HG03342 (cell line): ENCODE results near the gene IFIH1.
A peak's percentile ranks its signal among the peaks of the same experiment; 100 is the strongest.

ENCODE experiments used
- ATAC-seq: cut with Tn5 transposase; IDR thresholded peaks from one replicate; pipeline ENCODE4 v1.9.1; 2021; ENCODE audit warnings: mild to moderate bottlenecking, moderate library complexity; ENCODE audit not compliant: unreplicated experiment

Gene IFIH1

DNA sequence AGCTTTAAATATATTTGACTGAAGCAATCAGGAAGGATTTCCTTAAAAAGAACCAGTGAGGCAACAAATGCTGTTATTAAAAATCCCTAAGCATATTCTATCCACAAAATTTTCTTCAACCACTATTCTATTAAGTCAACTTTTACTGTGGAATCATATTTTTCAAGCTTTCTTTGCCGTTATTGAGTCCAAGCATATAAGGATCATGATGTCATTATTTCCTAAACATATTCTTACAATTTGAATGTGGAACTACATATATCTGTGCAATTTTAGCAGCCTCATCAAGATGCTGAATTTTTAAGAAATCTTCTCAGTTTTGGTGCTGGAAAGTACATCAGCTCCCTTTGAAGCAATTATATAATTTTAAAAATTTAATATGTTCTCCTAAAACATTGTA is 5.6 kb downstream of the IFIH1 start:
- ATAC-seq, result no peak

DNA sequence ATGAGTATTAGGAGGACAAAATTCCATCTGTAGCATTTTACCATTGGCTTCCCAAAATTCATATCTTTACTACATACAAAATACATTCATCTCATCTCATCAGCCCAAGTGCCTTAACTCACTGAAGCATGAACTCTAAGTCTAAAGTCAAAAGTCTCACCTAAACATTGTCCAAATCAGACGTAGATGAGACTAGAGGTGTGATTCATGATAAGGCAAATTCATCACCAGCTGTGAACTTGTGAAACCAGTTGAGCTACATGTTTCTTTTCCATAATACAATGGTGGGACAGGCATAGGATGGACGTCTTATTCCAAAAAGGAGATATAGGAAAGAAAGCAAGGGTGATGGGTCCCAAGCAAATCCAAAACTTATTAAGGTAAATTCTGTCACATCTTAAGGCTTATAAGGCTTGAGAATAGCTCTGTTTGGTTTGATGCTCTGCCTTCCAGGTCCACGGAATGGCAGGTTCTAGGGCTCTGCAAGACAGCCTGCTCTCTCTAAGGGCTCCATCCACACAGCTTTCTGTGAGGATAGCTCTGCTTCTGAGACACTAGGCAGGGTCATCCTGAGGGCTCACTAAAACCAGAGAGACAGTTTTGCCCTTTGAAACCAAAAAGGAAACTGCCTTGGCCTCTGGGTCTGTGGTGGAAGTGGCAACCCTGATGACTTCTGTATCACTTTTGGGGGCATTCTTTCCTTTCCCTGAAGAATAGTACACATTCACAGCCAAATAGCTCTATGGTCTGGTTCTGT is 9.6 kb downstream of the IFIH1 start:
- ATAC-seq, result peak; percentile 45

DNA sequence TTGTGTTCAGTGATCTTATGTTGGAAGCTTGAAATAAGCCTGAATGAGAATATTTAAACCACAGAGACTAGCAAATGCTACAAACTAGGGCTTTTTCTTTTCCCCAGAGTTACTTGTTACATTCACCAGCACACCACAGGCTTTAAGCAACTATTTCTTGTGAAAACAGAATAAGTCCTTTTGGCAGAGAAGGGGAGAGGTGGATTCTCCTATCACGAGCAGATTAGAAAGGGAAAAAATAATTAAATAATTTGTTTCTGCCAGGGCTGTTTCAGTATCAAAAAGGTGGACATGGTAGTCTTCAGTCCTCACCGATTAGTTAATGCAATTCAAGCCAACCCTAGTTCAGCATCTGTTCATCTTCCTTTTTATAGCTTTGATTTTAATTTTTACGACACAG is 12.6 kb downstream of the IFIH1 start:
- ATAC-seq, result no peak

DNA sequence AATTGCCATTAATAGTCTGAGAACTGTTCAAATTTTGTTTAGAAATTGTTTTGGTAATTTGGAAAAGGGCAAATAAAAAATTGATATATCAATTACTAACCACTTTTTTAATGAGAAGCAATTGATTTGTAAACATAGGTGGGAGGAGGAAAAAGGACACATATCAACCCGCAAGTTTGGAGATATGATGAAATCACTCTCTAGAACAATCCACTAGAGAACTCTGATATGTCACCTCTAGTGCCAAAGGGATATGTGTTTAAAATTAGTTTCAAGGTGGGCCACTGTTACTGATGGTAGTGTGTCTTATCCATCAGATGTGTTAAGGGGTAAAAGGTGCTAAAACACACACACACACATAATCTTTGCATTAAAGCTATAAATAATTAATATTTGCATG is 16.6 kb downstream of the IFIH1 start:
- no peak for ATAC-seq

DNA sequence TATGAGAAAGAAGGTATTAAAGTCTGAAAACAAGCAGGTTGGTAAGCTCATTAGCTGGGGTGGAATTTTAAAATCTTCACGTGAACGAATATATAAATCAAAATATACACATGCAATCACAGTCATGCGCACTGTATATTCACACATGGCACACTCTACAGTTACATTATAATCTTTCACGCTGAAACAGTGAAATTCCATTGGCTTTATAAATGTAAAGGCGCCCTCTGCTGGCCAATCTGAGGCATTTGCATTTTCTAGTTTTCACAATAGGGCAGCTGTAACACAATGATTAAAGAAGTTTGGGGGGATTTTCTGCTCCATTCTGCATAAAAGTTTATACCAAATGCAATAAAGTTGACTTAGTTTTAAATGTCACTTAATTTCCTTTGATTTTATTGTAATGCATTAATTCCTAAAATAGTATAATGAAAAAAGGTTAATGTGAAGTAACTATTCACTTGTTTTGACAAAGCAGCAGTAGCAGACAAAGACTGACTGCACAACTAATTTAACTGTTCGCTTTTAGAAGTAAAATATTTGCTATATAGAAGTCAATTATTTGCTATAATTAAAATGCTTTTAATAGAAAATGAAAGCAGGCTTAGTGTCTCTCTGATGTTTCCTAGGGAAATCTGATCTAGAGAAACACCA is 17.2 kb downstream of the IFIH1 start:
- peak; percentile 68 for ATAC-seq

DNA sequence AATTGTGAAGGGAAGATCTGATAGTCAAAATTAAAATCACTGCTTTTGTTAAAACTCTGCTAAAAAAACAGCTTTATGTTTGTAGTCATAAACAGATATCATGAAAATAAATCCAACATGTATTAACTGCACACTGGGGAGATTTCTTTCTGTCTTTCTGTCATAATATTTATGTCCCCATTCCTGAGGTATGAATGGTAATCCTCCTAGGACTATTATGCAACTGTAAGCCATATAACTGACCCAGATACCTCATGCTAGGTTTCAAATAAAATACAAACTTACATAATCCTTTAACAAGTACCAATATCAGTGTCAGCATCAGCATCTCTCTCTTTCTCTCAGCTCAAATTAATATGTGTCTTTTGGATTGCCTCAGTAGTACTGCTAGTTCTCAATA is 18.2 kb downstream of the IFIH1 start:
- ATAC-seq, result no peak

DNA sequence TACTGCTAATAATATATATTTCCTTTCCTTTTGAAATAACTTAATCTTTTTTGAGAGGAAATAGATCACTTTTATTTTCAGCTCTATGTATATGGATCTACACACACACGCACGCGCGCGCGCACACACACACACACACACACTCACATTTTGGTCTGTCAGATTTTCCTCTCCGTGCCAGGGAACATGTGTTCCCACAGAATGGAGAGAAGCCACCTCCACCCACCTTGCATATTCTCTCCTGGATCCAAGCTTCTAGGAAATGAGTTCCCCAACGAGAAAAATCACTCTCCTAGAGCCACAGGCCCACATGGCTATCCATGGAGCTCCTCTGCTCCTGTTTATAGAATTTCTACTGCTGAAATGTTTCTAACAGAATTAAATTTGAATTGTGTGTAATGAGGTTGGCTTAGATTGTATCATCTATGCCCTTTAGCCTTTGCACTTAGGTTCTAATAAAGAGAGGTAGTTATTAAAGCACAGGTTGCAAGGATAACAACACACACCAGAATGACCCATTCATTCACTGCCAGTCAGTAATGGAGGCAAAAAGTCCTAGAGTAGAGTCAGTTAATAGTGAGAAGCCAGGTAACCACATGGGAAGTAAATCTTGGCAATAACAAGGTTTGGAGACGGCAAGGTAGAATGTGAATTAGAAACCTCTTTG is 19.7 kb downstream of the IFIH1 start:
- ATAC-seq, result no peak

DNA sequence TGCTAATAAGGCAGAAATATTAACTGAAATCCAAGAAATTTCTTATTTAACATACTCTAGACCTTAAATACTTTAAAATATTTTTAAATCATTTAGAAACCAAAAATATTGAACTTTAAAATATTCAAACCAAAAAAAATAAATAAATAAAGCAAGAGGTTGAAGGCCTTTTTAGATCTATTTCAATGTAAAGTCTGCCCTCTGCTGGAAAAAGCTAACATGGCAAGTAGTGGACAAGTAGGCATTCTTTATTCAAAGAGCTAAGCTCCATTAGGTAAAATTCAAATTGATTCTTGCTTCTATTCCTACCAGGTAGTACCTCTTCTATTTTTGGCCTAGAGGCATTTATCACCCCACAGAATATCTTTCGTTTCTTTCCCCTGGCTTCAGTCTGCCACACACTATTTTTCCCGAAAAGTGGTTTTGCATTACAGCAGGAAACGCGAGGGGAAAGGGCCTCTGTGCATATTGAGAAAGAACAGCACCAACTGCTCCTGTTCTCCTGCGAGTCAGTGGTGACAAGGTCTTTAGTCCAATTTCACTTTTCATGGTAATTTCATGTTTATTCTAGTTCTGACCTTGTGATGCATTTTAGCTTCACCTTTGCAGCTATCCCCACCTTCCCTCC is 20.4 kb downstream of the IFIH1 start:
- peak; percentile 67 for ATAC-seq

DNA sequence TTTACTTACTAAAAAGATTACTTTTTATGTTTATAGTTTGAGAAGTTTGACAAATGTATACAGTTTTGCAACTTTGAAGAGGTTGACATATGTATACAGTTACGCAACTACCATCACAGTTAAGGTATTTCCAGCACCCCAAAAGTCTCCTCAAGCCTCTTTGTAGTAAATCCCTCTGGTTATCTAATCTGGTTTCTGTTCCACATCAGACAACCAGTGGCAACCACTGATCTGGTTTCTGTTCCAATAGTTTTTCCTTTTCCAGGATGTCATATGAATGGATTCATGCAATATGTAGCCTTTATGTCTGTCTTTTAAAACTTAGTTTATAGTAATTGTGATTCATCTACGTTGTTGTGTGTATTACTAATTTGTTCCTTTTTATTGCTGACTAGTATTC is 23.5 kb downstream of the IFIH1 start:
- no peak for ATAC-seq

DNA sequence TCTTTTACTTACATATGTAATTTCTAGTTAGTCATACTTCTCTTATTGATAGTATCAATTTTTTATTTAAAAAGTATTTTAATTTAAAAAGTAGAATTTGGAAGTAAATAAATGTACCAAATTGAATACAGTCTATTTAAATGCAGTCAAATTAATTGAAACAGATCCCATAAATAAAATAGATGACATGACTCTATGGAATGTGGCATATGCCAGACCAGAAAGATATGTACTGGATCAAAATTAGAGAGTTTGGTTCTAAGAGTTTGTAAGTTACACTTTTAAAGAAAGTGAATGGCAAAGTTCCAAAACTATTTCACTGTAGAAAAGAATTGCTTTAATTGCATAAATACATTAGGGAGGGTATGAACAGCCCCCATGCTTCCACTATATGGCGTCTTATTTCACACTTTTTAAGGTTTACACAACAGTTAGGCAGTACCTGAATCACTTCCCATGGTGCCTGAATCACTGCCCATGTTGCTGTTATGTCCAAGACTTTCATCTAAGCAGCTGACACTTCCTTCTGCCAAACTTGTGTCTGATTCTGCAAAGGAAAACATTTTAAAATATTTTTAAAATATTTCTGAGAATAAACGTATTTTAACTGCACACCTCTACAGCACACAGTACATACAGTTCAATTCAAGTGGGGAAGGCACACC is 25.2 kb downstream of the IFIH1 start:
- ATAC-seq, result no peak

DNA sequence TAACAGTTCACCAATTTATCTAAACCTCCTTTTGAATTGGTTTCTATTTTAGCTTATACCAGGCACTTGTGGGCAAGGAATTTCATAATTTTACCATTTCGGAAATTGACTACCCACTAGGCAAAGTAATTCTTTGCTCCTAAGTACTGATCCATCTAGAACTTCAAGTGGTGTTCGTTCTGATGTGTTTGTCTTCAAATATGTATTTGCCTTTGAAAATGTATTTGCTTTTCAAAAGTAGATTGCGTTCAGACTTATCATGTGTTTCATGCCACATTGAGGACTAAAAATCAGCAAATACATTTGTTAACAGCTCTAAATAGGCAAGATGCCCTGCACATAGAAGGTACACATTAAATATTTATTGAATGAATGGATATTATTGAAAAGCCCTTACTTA is 26.7 kb downstream of the IFIH1 start:
- no peak for ATAC-seq

DNA sequence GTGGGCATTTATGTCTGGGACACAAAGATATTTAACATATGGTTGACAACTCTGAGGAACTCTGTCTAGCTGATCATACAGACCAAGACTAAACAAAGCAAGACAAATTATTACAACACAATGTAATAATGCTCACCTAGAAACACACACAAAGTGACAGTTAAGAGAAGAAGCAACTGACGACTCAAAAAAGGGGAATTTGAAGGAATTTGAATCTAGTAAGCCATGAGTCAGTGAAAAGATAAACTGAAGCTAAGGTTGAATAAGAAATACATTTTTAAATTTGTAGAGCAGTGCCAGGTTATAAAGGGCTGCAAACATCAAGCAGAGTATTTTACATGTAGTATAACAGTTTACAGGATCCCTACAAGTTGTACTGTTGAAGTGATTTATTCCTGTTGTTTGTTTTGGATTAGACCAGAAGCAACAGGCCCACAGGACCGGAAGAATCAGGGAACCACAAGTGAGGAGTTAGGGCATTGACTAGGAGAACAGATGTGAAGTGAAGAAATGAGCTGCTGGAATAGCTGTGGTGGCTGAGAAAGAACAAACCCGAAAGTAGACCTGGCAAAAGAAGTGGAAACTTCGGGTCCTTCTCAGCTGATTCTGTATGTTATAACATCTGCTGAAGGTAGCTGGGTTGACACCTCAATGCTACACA is 35.6 kb downstream of the IFIH1 start:
- no peak for ATAC-seq

DNA sequence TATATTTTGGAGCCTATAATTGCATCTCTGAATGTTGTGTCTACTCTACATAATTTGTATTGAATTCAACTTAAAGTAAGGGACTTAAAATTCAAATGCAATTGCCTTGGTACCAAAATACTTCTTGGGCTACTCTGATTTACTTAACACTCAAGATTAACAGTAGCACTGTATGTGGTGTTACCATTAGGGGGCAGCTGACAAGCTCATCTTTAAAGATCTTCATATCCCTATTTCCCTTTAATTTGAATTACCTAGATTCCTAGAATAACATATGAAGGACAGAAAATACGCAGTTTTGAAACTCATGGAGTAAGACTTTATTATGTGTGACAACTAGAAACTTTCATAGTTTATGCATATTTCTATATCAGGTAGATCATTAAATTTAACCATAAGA is 37.8 kb downstream of the IFIH1 start:
- no peak for ATAC-seq

DNA sequence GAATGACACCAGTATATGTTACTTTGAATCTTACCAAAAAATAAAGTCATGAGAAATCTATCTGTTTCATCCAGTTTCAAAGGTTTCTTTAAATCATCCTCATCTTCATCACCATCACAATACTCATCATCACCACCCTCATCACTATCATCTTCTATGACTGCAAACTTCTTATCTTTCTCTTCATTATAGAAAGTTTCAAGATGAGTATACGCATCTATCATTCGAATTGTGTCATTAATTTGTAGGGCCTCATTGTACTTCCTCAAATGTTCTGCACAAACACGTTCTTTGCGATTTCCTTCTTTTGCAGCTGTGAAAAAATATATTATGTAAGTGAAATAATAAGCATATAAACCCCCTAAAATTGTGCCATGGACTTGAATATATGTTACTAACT is 41.1 kb downstream of the IFIH1 start:
- ATAC-seq, result no peak

DNA sequence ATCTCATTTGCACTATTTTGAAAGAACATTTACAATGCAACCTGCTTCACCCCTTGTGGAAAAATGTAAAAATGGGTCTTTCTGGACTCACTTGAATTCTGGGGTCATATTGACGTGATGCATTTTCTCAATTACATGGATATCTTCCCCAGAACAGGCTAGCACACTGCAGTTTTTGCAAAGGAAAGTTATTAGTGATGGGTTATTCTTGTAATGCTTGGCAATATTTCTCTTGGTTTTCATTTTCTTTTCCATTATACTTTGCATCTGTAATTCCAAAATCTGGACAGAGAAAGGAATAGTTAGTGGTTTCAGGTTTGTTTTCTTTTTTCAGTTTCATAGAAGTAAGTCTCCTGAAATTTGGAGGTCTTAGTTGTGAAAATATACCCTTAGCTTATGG is 50.5 kb downstream of the IFIH1 start:
- ATAC-seq, result no peak

DNA sequence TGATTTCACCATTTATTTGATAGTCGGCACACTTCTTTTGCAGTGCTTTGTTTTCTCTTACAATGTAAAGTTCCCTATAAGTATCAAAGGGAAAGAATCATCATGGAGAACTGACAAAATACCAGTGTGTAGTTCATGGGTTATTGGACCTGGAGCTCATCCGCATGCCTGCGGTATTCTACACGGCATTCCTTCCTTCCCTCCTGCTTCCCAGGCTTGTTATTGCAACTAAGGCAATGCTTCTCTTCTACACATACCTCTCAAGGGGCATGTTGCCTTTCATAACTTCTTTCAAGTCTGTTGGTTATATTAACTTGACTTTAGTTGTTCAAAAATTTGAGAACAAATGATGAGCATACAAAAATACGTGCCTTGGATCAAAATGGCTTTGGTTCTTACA is 51.0 kb downstream of the IFIH1 start:
- ATAC-seq, result no peak

DNA sequence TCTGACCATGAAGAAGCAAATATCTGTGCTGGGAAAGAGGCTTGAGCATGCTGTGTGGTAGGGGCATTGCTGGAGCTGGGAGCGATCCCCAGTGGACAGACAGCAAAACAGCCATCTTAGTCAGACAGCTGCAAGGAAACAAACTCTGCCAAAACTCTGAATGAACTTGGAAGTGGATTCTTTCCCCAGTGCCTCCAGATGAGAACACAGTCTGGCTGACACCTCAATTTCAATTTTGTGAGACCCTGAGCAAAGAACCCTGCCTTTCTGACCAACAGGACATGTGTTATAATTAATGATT is 52.1 kb downstream of the IFIH1 start:
- ATAC-seq, result no peak

DNA sequence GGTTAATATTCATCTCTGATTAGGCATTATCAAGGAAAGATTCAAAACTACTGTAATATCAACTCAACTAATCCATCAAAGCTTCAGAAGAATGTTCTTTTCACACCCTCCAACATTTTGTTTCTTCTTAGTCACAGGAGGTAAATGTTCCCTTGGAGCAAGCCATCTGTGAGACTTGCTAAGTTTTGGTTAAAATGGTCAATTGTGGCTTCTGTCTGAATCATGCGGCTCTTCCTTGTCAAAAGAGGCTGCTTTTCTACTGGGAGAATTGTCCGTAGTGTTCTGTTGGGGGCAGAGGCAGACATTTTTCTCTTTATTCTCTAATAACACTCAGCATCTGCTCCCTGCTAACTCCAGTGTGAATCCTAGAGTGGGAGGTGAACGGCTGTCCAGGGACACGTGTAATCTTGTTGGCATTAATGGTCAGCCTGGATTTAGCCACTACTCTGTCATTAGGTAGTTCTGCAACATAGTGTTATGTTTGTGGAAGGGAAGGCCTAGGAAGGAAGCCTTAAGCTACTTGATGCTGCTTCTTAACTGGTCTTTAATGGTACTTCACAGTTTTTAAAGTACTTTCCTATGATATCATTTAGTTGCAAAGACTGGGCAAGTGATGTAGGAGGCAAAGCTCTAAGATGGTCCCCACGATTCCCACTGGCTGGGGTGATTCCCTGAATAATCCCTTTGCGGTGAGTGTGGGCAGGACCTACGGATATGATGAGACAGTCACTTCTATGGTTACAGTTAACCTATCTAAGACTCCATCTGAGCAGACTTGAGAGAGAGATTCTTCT is 52.6 kb downstream of the IFIH1 start:
- no peak for ATAC-seq

DNA sequence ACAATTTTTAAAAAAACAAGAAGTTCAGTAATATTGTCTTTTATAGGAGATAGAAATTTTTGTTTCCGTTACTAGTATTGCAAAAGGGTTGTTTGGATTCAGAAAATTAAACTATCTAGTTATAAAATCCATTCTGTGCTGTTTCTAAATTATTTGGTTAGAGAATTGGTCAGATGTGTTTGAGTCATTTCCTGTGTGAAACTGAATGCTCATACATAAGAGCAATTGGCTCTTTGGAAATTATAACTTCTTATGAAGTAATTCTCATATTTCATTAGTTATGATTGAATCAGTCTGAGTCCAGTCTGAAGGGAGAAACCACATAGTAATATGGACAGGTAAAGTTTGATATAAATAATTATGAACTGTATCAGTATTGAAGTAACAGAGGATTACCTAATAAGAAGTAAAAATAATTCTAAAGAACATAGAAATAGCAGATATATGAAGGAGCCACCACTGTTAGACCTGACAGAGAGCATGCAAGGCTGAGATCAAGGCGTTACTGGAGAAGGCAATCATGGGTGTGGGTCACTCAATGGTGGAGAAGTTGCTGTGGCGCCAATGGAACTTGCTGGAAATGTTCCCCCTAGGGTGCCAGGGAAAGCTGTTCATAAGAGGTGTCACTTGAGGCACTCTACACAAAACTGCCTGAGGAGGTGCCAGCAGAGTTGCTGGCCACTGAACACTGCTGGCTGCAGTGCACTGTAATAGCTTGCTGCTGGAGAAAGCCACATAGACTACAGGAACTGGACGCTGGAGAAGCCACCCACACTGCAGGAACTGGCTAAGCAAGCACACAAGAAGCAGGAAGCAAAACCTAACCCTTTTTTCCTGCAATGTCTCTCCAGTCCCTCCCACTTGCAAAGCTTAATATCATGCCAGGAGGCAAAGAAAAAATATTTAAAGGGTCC is 57.2 kb downstream of the IFIH1 start:
- peak; percentile 65 for ATAC-seq
